G401.6 (cell line): ENCODE results near the gene ANO7.

Experiments
- FAIRE-seq: peaks from 2 replicates; lab custom pipeline; 2012; peaks lifted over from hg19 to GRCh38; lab: Jason Lieb, UNC

The ANO7 gene

DNA sequence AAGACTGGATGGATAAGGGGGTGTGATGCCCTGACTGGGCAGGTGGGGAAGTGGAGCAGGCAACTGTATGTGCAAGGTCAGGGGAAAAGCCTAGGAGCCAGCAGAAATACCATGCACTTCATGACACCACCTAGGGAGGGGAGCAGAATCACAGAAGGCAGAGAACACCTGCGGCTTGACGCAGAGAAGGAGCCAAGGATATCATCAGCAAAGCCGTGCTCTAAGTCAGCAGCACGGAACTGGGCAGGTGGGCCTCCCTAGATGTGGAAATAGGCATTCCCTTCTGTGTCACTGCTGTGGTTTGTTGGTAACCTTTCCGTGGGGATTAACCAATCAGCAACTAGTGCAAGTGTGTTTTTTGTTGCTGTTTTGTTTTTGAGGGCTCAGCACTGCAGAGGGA is 85.7 kb downstream of the ANO7 start:
- FAIRE-seq = no peak
